Gastroesophageal sphincter (tissue), 3 donors: Measurements from ENCODE around the gene PLA2G3.

Experiments
- CTCF ChIP-seq, 4 experiments: fragments of 200-600 bp in 2 of 4; fragments of 450-650 bp in 2 of 4; sonication (generic) in 1 of 4; IDR thresholded peaks; one replicate each; pipeline ENCODE4 v1.5.1; 2017 to 2019; ENCODE audit warnings: antibody characterized with exemption in 4 of 4, mild to moderate bottlenecking in 2 of 4, moderate library complexity in 2 of 4
- POLR2A ChIP-seq, 2 donors: fragments of 450-650 bp; IDR thresholded peaks; one replicate each; pipeline ENCODE4 v1.6.1; 2017; ENCODE audit warnings: antibody characterized with exemption in 2 of 2, mild to moderate bottlenecking in 2 of 2, moderate library complexity in 1 of 2

DNA sequence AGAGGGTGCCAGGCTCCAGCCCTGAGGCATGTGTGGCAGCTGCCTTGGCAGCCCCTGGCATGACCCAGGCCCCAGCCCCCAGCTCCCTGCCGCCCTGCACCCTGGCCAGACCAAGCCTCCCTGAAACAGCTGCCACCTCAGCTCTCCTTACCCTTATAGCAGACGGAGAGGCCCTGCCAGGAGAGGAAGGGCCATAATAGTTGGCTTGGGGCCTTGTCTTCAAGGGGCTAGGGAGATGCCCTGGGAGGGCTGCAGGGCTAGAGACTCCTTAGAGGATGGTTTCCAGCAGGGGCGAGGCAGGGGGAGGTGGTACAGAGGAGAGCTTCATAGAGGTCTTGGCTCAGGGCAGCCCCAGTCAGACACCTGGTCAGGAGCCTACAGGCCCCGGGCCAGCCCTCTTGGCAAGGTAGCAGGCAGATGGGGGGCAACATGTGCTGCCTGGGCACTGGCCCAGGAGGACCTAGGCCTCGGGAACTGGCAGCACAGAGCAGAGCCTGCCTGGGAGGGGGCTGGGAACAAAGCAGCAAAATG lies 46.2 kb downstream of the PLA2G3 start:
- TF ChIP-seq CTCF (IDR thresholded peaks at IDR 0.05) (no peak), POLR2A (IDR thresholded peaks at IDR 0.05) (no peak)
